ENCODE data around the gene GARIN5B.
A peak's percentile ranks its signal among the peaks of the same experiment; 100 is the strongest.

The GARIN5B gene

DNA sequence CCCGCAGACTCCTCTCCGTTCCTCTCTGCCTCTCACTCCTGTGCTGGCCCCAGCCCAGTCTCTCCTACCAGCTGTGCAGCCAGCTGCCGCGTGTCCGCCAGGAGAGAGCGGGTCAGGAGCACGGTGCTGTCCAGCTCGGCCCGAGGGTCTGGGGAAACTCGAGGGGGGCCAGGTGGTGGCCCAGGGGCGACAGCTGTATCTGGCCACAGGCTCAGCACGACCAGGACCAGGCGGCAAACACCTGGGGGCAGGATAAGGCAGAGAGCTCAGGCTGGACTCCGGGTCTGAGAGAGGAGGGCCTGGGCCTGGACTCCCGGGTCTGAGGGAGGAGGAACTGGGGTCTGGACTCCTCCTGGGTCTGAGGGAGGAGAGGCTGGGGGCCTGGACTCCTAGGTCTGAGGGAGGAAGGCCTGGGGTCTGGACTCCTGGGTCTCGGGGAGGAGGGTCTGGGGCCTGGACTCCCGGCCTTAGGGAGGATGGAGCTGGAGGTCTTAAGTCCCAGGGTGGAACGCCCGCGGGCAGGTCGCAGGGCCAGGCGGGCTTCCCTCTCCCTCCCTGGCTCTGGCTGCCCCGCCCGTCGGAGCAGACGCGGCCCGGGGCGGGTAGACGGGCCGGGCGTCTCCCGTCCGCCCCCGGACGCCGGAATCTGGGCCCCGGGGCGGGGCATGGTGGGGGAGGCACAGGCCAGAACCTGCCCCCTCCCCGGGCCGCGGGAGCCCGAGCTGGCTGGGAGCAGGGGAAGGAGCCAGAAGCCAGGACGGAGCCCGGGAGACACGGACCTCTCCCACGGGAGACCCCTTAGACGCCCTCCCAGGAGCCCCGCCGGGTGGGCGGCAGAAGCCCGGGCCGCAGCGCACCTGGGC lies 5.9 kb upstream of the GARIN5B start:
- peak overlapping the region; percentile 33 for H3K4me3 ChIP-seq (ENCODE audit: low read length)
- no peak for DNase-seq (ENCODE audit: low read depth)
- TF ChIP-seq, protein P1, sequence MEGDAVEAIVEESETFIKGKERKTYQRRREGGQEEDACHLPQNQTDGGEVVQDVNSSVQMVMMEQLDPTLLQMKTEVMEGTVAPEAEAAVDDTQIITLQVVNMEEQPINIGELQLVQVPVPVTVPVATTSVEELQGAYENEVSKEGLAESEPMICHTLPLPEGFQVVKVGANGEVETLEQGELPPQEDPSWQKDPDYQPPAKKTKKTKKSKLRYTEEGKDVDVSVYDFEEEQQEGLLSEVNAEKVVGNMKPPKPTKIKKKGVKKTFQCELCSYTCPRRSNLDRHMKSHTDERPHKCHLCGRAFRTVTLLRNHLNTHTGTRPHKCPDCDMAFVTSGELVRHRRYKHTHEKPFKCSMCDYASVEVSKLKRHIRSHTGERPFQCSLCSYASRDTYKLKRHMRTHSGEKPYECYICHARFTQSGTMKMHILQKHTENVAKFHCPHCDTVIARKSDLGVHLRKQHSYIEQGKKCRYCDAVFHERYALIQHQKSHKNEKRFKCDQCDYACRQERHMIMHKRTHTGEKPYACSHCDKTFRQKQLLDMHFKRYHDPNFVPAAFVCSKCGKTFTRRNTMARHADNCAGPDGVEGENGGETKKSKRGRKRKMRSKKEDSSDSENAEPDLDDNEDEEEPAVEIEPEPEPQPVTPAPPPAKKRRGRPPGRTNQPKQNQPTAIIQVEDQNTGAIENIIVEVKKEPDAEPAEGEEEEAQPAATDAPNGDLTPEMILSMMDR (conservative IDR thresholded peaks at IDR 0.05; ENCODE audit: low read depth, low read length), result no peak

DNA sequence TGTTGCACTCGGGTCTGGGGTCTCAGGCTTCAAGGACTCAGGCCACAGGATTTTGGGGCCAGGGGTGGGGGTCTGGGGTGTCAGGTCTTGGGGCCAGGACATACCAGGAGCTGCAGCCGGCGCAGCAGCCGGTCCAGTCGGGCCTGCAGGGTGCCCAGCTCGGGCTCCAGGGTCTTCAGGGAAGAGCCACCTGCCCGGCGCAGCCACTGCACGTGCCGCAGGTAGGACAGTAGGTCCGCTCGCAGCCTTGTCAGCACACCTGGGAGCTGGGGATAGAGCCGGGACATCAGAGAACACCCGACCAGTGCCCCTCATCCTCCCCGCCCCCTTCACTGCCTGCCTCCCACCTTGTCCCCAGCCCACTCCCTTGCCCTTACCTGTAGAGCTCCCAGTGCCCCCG lies 5.0 kb upstream of the GARIN5B start:
- TF ChIP-seq, protein P1 (conservative IDR thresholded peaks at IDR 0.05; ENCODE audit: low read depth, low read length), result no peak
- H3K4me3 ChIP-seq (ENCODE audit: low read length), result no peak overlapping the region
- no peak for DNase-seq (ENCODE audit: low read depth)

DNA sequence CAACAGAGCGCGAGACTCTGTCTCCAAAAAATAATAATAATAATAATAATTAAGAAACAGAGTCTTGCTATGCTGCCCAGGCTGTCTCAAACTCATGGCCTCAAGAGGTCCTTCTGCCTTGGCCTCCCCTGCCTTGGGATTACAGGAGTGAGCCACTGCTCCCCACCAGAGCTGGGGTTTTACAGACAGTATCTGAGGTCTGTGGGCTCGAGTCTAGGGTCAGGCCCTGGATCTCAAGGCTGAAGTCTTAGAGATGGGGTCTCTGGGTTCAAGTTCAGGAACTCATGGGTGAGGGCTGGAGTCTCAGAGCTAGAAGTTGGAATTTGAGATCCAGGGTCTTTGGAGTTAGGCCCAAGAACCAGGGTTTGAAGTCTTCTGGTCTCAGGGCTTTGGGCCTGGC lies 3.7 kb upstream of the GARIN5B start:
- H3K4me3 ChIP-seq (ENCODE audit: low read length), result no peak overlapping the region
- TF ChIP-seq, protein P1 (conservative IDR thresholded peaks at IDR 0.05; ENCODE audit: low read depth, low read length), result no peak
- DNase-seq (ENCODE audit: low read depth), result no peak

DNA sequence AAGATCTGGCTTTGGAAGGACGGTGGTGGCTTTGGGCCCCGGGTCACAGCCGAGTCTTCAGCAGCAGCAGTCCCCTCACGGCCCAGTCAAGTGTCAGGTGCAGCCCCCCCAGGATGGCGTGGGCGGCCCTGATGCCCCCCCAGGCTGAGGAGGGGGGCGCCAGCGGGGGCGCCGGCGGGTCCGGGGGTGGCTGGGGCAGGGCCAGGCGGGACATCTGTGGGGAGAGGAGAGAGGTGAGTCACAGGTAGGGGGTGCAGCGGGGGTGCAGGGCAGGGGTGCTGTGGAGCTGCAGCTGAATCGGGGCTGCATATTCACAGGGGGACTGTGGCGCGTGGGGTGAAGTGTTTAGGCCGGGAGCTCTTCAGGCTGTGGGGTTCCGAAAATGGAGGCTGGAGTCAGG lies 2.9 kb upstream of the GARIN5B start:
- H3K4me3 ChIP-seq (ENCODE audit: low read length), result no peak overlapping the region
- TF ChIP-seq, protein P1 (conservative IDR thresholded peaks at IDR 0.05; ENCODE audit: low read depth, low read length), result no peak
- no peak for DNase-seq (ENCODE audit: low read depth)

DNA sequence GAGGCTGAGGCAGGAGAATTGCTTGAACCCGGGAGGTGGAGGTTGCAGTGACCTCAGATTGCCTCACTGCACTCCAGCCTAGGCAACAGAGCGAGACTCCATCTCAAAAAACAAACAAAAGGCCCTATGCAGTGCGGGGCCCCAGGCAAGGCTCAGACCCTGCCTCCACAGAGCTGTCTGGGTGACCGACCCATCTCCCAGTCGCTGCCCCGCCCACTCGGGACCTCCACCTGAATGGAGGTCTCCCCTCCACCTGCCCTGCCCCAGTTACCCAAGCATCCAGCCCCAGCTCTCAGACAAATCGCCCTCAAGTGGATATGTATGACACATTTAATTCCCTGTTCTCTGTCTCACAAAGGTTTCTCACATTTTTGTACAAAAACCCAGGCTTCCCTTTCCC lies 2.2 kb upstream of the GARIN5B start:
- H3K4me3 ChIP-seq (ENCODE audit: low read length), result no peak overlapping the region

DNA sequence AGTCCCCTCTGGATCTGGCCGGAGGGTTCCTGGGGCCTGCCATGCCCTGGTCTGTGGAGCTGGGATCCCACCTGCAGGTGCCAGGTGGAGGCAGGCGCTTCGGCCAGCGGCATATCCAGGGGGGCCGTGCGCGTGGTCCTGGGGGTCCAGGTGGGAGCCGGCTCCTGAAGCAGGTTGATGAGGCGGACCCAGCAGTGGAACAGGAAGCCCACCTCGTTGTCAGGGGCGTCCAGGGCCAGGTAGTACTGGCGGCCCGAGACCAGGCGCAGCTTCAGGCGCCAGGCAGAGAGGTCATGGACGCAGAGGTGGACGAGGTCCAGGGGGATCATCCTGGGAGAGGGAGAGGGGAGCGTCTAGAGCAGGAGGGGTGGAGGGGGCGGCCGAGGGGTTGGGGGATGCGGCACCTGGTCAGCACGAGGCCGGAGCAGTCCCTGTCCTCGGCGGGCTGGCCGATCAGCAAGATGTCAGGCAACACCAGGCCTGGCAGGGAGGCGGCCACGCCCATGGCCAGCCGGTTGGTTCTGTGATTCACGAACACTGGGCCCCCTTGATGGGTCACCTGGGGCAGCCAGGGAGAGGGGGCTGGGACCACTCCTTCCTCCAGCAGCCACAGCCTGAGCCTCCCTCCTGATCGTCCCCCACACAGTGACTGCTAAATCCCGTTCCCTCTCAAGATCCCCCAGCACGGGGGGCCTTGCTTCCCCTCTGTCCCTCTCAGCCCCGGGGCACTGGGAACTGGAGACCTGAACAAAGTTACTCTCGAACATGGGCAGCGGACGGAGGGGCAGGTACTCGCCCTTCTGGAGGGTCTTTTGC lies 678 bp downstream of the GARIN5B start:
- DNase-seq (ENCODE audit: low read depth), result no peak
- no peak overlapping the region for H3K4me3 ChIP-seq (ENCODE audit: low read length)
- TF ChIP-seq, protein P1 (conservative IDR thresholded peaks at IDR 0.05; ENCODE audit: low read depth, low read length), result no peak

More for the DNA sequence above, 2.2 kb upstream of the GARIN5B start:
- no peak for DNase-seq (ENCODE audit: low read depth)
- TF ChIP-seq, protein P1 (conservative IDR thresholded peaks at IDR 0.05; ENCODE audit: low read depth, low read length), result no peak

Data from retinal pigment epithelial cell (primary cell).